GM18526 (cell line): ENCODE measurements around the gene BLTP2.

Experiments
- POLR2A ChIP-seq: IDR thresholded peaks from 3 replicates; pipeline ENCODE4 v1.6.1; 2011; ENCODE audit not compliant: insufficient read length; ENCODE audit errors: extremely low read depth

Gene BLTP2

GRCh38 chr17:28657756-28658155, 12.8 kb upstream of the BLTP2 start:
- TF ChIP-seq POLR2A = no peak

GRCh38 chr17:28655160-28655559, 10.2 kb upstream of the BLTP2 start:
- no peak for TF ChIP-seq POLR2A

GRCh38 chr17:28648698-28649097, 3.7 kb upstream of the BLTP2 start:
- no peak for TF ChIP-seq POLR2A

- TF ChIP-seq POLR2A = no peak
Measured at GRCh38 chr17:28646039-28646754, 1.2 kb upstream of the BLTP2 start.

GRCh38 chr17:28645576-28645939, 600 bp upstream of the BLTP2 start:
- TF ChIP-seq POLR2A = no peak

- peak; percentile 17 for TF ChIP-seq POLR2A
Measured at GRCh38 chr17:28643983-28644786, 773 bp downstream of the BLTP2 start.

- TF ChIP-seq POLR2A = no peak
Measured at GRCh38 chr17:28641579-28641978, 3.4 kb downstream of the BLTP2 start.

GRCh38 chr17:28635506-28635905, 9.5 kb downstream of the BLTP2 start:
- TF ChIP-seq POLR2A = no peak

GRCh38 chr17:28634206-28634865, 10.6 kb downstream of the BLTP2 start:
- TF ChIP-seq POLR2A = no peak

GRCh38 chr17:28626818-28627217, 18.1 kb downstream of the BLTP2 start:
- no peak for TF ChIP-seq POLR2A

- no peak for TF ChIP-seq POLR2A
Measured at GRCh38 chr17:28624148-28624547, 20.8 kb downstream of the BLTP2 start.

GRCh38 chr17:28623696-28624095, 21.3 kb downstream of the BLTP2 start:
- TF ChIP-seq POLR2A = no peak

GRCh38 chr17:28622186-28622585, 22.8 kb downstream of the BLTP2 start:
- no peak for TF ChIP-seq POLR2A

- TF ChIP-seq POLR2A = no peak
Measured at GRCh38 chr17:28620010-28620409, 24.9 kb downstream of the BLTP2 start.

GRCh38 chr17:28618464-28618863, 26.5 kb downstream of the BLTP2 start:
- no peak for TF ChIP-seq POLR2A

- no peak for TF ChIP-seq POLR2A
Measured at GRCh38 chr17:28616281-28616680, 28.7 kb downstream of the BLTP2 start.
